CD1c-positive myeloid dendritic cell (primary cell): ENCODE data around the gene DALRD3.
A peak's percentile ranks its signal among the peaks of the same experiment; 100 is the strongest.

ENCODE experiments used
- DNase-seq: peaks from one replicate; pipeline ENCODE4 v3.0.0-alpha.2; 2016; ENCODE audit errors: extremely low spot score

DALRD3 gene, protein sequence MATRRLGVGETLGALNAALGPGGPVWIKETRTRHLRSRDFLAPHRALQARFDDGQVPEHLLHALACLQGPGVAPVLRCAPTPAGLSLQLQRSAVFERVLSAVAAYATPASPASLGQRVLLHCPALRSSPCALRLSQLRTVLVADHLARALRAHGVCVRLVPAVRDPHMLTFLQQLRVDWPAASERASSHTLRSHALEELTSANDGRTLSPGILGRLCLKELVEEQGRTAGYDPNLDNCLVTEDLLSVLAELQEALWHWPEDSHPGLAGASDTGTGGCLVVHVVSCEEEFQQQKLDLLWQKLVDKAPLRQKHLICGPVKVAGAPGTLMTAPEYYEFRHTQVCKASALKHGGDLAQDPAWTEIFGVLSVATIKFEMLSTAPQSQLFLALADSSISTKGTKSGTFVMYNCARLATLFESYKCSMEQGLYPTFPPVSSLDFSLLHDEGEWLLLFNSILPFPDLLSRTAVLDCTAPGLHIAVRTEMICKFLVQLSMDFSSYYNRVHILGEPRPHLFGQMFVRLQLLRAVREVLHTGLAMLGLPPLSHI

DNA sequence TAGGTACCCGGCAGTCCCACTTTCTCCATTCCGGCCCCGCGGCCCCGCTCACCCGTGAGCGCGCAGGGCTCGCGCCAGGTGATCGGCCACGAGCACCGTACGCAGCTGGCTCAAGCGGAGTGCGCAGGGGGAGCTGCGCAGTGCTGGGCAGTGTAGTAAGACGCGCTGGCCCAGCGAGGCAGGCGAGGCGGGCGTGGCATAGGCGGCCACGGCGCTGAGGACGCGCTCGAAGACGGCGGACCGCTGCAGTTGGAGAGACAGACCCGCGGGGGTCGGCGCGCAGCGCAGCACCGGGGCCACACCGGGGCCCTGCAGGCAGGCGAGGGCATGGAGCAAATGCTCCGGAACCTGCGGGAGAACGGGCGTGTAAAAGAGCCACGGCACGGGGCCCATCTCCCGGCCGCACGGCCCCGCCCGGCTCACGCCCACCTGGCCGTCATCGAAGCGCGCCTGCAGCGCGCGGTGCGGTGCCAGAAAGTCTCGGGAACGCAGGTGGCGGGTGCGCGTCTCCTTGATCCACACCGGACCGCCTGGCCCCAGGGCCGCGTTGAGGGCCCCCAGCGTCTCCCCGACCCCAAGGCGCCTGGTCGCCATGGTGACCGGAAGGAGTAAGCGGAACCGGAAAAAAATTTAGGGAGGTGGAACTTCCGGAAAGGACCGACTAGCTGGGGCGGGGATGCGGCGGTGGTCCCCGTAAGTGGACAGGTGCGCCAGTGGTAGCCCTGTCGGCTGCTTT is at the start of gene DALRD3:
Gene DALRD3, minus strand, starts transcription at position 610 of the 736 bp plus-strand sequence. Its CDS starts 16 bp downstream, at position 594.
- peak; percentile 72 for DNase-seq

DNA sequence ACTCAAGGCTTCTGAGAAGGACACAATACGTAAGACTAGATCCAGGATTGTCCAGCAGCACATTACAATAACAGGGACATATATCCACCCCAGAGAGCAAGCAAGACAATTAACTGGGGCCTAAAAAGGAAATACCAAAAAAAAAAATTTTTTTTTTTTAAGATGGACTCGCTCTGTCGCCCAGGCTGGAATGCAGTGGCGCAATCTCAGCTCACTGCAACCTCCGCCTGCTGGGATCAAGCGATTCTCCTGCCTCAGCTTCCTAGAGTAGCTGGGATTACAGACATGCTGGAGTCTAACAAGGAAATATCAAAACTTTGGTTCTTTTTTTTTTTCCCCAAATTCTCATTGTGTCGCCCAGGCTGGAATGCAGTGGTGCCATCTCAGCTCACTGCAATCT is 39.6 kb upstream of the DALRD3 start:
- no peak for DNase-seq

DNA sequence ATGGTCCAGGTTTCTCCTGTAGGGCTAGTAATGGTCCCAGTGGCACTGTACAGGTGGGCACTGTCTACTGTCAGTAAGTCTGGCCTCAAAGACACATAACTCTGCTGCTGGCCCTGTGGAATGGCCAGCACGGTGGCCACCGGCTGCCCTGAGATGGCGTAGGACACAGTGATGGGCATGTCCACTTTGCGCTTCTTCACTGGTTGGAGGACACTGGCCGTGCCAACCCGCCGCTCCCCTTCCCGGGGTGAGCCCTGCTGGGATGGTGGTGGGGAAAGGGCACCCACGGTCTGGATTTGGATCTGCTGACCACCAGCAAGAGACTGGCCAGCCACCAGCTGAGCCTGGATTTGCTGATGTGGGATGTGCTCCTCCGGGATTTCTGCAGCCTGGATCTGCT is 38.9 kb upstream of the DALRD3 start:
- no peak for DNase-seq

DNA sequence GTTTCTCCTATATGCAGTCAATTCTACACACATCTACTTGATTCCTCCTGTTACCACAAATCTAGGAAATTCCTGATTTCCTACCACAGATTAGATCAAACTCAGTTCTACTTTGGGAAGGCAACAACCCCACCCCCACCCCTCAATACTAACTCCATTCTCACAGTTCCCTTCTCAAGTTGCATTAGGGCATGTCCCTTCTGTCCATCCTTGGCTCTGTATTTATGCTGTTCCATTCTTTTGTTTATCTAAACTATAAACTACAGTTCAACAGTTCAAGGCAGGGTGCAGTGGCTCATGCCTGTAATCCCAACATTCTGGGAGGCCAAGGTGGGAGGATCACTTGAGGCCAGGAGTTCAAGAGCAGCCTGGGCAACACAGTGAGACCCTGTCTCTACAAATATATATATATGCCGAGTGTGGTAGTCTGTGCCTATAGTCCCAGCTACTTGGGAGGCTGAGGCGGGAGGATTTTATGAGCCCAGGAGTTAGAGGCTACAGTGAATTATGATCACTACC is 36.0 kb upstream of the DALRD3 start:
- no peak for DNase-seq

DNA sequence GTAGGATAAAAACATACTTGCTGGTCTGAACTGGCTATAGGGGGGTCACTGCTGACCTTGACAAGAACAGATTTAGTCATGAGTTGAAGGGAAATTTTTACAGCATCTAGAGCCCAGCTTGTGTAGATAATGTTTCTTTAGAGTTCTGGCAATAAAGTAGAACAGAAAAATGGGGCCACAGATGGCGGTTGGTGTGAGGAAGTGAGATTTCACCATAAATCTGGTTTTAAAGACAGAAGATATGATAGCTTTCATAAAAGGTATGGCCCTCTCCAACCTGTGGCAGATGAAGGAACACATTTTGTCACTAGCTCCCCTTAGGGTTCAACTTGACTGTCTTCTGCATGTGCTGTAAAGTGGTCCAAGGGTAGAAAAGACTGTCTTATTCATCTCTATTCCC is 35.2 kb upstream of the DALRD3 start:
- DNase-seq = no peak

DNA sequence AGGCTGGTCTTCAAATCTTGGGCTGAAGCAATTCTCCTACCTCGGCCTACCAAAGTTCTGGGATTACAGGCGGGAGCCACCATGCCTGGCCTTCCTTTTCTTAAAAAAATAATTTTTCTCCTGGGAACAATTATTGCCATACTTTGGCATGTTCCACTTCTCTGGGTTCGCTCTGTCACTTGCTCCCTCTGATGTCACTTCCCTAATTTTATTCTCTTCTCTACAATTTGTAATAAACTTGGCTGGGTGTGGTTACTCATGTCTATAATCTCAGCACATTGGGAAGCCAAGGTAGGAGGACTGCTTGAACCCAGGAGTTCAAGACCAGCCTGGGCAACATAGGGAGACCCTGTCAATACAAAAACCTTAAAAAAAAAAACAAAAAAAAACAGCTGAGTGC is 16.9 kb upstream of the DALRD3 start:
- DNase-seq = peak; percentile 58

DNA sequence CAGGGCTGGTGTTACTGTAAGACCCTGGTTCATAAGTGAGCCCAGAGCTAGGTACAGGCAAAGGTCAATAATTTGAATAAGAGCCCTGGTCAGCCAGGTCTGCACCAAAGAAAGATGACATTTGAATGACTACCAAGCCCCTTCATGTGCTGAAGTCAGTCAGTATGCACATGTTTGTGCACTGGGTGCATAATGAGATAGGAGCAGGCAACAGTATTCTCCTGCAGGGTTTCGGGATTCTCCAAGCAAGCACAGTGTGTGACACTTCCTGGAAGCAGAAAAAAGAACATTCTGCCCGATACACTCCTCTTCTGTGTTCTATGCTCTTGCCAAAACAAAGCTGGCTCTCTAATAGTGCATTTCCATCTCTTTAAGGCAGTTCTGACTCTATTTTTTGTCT is 16.3 kb upstream of the DALRD3 start:
- no peak for DNase-seq

DNA sequence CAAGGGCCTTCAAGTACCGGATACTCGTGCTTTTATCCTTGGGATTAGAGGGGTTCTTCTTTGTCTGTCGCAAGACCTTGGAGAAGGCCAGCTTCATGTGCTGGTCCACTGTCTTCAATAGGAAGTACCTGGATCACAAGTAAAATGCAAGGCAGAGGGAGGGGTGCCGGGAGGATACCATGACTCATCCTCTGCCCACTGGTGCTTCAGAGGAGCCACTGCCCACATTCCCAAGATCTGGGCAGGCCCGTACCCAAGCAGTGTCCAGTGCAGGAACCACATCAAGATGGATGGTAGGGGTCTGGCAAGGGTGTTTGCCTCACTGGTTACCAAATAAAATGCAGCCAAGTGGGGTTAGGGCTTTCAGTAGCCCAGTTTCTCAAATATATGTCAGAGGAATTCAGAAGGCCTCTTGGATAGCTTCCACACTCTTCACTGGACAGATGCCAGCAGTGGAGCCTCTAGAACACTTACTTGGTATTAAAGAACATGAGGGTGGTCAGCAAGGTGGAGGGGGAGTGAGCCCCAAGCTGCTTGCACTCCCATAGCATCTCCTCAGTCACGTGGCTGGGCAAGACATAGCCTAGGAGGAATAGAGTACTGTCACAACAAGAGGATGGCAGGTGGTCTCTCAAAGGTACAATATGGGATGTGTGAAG is 14.4 kb upstream of the DALRD3 start:
- no peak for DNase-seq

DNA sequence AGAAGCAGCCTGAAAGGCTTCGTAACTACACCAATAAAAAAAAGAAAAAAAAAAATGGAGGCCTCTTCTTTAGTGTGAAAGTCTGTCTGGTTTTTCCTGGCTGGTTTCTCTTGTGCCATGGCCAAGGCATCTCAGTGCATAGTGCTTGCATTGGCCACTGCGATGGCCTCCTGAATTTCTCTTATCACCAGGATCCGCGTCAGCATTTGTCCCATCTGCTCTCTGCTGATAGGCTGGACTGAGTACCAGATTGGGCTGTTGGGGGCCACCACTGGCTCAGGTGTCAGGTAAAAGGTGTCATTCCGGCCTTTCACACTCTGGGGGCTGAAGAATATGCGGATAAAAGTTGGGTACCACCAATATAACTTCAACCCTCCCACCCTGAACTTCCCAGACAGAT is 11.9 kb upstream of the DALRD3 start:
- no peak for DNase-seq

DNA sequence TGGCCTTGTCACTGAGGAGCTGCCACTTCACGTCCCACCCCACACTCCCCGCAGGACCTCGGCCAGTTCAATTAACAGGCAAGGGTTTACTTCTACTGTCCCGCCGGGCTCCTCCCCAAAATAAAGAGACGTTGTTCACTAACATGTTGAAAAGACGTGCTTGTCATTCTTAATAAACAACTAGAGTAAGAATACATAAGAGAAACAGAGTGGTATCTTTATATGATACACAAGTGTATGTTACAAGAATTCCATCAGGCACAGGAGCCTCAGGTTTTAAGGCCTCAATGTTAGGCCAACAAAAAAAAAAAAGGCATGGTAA is 11.1 kb upstream of the DALRD3 start:
- DNase-seq = no peak

DNA sequence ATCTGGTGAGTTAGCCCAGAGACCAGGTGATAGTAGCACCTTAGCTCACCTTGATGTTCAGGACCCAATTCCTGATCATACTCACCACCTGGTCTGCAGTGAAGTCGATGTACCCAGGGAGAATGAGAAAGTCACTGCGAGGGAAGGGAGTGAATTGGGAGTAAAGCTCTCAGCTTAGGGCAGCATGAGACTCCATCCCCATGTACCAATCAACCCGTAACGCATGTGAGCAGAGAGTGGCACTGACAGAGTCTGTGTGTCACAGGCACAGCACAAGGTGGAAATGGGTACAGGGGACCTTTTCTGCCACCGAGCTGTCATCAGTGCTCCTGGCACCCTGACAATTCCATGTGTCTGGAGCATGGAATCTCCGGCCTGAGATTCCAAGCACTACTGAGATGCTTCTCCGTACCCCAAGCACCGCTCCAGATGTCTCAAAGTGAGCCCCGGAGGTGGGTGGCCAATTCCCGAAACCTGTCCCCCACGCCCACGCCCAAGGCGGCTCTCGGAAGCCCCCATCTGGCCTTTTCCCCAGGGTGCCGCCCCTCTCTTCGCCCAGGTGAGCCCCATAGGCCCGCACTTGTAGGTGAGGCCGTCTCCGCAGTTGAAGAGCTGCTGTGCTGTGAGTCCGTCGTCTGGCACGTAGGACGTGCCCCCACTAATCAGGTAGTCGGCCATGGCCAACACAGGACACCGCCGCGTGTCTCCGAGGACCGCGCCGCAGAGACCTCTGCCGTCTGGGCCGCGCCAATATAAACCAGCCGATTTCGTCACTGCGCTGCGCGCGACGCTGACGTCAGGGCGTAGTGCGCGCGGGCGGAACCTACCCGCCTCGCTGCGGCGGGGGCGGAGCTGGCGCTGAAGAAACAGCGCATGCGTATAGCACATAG is 10.5 kb upstream of the DALRD3 start, which contains the start of gene IMPDH2:
Gene IMPDH2, minus strand, starts transcription at position 726 of the 890 bp plus-strand sequence. Its CDS starts 48 bp downstream, at position 678.
- peak; percentile 99 for DNase-seq

DNA sequence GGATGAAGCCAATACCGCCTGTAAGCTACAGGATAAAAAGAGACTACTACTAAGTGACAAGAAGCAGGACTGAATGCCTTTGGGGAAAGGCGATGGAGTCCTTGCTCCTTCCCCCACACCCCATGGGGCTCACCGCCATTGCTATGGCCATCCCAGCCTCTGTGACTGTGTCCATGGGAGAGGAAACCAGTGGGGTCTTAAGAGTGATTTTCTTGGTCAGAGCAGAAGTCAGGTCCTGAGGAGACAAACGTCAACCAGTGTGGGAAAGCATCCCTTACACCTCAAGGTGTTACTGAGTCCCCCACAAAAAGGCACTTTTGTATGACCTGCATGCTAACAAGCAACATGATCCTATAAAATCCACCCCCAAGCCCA is 9.9 kb upstream of the DALRD3 start:
- no peak for DNase-seq

DNA sequence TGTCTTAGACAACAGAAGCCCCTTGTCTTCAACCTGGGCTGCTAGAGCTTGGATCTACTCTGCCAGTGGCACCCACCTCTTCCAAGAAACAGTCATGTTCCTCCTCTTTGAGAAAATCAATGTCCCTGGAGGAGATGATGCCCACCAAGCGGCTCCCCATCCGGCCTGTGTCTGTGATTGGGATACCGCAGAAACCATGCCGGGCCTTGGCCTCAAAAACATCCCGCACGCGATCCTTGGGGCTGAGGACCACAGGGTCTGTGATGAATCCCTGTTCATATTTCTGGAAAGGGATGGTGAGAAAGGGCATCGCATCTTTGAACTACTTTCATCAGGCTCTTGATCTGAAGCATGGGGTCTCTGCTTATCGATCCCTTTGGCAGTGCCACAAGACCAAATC is 9.3 kb upstream of the DALRD3 start:
- DNase-seq = no peak

DNA sequence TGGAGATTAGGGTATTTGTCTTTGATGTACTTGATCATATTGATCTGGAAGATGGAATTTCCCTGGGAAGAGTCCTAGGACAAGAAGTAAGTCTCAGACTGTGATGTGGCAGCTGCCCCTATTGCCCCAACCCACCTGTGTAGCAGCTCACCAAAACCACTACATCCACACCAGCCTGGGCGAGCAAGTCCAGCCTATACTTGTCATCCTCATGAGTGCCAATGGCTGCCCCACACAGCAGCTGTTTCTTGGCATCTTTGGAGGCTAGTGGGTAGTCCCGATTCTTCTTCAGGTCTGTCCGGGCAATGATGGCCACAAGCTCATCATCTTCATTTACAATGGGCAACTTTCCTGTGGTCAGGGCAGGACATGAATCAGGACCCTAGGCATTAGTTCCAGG is 8.2 kb upstream of the DALRD3 start:
- DNase-seq = no peak

DNA sequence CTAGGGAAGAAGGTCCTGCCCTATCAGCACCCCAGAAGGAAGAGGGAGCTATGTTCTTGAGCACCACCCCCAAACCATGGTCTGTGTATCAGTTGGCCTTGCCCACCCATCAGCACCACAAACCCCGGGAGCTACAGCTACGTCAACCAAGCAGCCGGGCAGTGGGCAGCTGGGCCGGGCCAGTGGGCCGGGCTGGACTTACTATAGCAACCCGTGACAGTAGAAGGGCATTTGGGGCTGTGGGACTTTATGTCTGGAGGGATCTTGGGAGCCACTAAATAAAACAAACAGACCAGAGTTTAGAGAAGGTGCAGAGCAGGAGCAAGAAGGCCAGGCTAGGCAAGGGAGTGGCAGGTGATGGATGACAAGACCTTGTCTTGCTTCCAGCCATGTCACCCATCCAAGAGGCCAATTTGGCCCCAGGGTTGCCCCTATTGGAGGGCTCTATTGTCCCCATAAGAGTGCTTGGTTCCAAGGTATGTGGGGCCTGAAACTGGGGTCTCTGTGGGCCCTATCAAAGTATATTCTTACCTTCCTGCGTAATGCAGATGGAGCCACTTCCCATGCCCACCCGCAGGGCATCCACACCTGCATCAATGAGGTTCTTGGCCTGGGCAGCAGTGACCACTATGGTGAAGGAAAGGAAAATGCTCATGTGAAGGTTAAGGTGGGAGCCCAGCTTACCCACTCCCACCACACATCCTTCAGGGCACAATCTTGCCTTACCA is 7.6 kb upstream of the DALRD3 start:
- DNase-seq = no peak

DNA sequence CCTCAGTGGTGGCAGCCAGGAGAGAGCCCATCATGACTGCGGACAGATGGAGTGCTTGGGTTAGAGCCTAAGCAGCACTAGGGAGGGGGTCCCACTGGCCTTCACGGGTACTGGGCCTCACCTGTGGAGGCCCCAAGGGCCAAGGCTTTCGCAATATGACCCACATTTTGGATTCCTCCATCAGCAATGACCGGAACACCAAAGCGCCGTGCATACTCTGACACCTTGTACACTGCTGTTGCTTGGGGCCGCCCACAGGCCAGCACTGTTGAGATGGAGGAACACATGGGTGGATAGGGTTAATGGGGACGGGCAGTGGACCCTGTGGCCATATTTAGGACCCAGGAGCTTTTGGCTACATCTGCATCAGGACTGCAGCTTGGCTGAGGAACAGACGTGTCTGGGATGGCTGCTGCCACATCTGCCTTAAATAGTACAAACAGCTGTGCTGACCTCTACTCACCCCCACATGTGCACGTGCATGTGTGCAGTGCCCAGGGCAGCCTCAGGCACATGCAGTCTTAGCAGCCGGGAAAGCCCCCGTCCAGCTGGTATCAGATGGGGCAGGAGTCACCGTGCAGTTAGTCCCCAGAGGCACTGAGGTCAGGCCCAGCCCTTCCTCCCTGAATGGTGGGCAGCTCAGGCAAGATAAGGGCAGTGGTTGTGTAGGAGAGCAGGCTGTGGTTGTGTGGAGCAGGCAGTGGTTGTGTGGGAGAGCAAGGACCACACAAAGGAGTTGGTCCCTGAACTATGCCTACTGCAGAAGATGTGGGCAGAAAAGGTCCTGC is 6.8 kb upstream of the DALRD3 start:
- DNase-seq = no peak

DNA sequence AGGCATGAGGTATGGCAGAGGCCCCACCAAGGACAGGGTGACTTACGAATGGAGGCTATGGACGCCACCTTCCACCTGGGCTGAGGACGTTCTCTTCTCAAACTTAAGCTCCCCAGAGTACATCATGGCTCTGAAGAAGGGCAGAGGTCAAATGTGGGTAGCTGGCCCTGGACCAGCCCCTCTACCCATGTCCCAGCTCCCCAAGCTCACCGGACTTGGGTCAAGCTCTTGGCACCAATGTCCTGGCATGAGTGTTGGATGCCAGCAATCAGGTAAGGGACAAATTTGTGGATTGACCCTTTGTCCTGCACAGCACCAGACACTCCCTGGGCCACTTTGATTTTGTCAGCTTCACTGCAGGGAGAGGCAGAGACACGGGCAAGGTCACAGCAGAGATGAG is 6.1 kb upstream of the DALRD3 start:
- DNase-seq = no peak

DNA sequence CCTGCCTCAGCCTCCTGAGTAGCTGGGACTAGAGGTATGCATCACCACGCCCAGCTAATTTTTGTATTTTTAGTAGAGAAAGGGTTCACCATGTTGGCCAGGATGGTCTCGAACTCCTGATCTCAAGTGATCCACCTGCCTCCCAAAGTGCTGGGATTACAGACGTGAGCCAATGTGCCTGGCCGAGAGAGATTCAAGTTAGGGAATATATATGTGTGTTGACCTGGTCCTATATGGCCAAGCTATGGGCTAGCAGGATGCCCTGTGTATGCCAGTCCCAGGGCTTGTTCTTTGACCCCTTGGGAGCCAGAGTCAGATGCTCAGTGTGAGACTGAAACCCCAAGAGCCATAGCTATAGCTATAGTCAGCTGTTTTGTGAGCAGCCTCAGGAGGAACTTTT is 5.4 kb upstream of the DALRD3 start:
- DNase-seq = no peak

DNA sequence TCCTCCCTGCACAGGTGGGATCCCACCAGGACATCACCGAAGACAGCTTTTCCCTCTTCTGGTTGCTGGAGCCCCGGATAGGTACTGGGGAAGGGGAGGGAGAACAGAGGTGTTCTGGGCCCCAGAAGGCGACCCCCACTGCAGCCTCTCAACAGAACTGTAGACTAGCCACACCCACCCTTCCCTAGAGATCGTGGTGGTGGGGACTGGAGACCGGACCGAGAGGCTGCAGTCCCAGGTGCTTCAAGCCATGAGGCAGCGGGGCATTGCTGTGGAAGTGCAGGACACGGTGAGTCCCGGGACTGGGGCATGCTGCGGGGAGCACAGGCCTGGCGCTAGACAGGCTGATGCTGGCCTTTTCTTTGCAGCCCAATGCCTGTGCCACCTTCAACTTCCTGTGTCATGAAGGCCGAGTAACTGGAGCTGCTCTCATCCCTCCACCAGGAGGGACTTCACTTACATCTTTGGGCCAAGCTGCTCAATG is 4.3 kb upstream of the DALRD3 start:
- no peak for DNase-seq
